Hematopoietic multipotent progenitor cell treated with erythropoietin and hydrocortisone succinate and interleukin-3 and kit ligand, for 4 days (in vitro differentiated cells): ENCODE data around the gene KIF2A.

Source experiments
- DNase-seq: peaks from one replicate; pipeline ENCODE4 v3.0.0-alpha.2; 2015

Gene KIF2A

GRCh38 chr5:62305715-62306322, at the start of gene KIF2A:
Gene KIF2A (plus strand): TSS chr5:62306206. CDS start chr5:62306473, 267 bp downstream.
- DNase-seq: peak; percentile 98

GRCh38 chr5:62257020-62257367, 49.0 kb upstream of the KIF2A start:
- DNase-seq: no peak

- DNase-seq: no peak
Observed at GRCh38 chr5:62258654-62259053, 47.4 kb upstream of the KIF2A start.

DNA sequence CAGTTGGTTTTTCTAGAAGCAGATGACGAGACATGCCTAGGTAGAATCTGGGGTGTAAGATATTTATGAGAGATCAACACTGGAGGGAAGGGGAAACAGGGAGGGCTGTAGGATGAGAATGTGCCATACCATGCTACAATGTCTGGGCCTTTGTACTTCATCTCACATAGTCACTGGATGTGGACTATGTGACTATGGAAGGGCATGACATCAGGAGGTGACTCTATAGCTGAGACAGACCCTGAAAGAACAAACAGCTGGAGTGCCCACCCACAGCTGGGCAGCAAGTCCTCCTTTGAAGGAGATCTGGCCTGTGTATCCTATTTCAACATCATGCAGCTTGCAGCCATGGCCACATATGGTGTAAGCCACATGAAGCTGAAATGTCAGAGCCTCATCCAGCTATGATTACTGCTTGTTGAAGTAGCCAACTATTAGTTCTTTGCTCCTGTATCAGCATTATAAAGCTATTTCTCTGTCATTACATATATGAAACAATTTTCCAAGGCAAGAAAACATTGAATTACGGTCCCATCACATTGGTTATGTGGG, 46.2 kb upstream of the KIF2A start:
- peak; percentile 69 for DNase-seq

- peak; percentile 69 for DNase-seq
Observed at GRCh38 chr5:62260513-62260912, 45.5 kb upstream of the KIF2A start.

DNA sequence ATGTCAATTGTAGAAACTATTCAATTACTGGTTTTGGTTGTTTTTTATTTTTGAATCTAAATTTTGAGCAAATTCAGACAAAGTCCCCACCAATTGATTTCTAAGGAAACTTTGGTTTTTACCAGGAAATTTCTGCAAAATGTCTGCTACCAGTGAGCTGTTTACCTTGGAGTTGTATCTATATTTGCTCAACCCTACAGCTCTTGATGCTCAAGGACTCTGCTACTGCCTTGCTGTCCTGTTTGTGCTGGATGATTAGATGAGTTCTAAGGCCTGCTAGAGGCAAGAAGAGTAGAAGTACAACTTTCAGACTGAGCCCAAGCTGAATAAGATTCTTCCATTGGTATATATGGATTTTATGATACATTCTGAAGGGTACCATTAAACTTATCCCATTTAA, 42.6 kb upstream of the KIF2A start:
- DNase-seq: no peak

DNA sequence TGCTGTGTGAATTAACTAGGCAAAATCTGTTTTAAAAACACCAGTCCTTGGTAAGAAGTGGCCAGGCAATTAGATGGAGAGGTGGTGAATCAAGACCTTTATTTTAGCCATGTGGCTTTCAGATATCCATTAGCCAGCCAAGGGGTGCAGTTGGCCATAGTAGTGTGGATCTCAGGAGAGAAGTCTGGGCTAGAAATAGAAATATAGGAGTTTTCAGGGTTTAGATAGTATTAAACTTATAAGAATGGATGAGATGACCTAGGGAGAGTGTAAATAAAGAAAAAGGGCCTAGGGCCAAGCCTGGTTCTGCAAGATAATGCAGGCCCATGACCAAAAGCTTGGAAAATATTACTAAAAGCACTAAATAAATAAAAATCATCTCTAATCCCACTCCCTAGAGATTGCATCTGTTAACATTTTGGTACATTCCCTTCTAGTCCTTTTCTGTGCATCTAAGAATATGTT, 40.3 kb upstream of the KIF2A start:
- no peak for DNase-seq

GRCh38 chr5:62266573-62266972, 39.4 kb upstream of the KIF2A start:
- no peak for DNase-seq

DNA sequence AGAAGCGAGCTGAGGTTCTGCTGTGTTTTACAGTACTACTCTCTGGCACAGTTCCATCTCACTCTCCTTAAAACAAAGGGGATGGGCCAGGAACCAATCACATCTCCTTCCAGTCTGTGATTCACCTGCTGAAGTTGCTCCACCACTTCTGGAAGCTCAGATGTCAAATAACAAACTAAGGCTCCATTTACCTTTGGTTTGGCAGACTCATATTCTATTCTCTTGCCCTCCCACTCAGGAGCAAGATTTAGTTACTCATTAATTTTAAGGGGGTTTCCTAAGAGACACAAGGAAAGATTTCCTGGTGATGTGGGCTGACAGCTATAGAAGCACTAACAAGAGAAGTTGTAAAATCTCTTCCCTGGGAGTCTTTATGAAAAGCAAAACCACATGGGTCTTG, 37.8 kb upstream of the KIF2A start:
- no peak for DNase-seq

DNA sequence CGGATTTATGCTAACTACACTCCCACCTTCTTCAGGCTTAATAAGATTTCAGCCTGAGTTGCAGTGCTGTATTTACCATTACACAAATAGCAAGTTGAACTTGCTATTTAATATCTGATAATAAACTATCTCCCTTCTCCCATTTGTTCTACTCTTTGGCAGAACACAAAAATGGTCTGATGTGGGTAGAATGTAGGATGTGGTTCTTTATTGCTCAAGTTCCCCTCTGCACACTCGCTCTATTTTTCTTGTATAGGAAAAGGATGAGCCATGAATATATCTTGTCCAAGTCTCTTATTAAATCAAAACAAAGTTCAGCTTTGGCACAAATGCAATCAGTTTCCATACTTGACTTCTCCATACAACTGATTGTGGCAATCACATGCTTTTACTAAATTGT, 37.2 kb upstream of the KIF2A start:
- peak; percentile 66 for DNase-seq

GRCh38 chr5:62271370-62271769, 34.6 kb upstream of the KIF2A start:
- DNase-seq: no peak

DNA sequence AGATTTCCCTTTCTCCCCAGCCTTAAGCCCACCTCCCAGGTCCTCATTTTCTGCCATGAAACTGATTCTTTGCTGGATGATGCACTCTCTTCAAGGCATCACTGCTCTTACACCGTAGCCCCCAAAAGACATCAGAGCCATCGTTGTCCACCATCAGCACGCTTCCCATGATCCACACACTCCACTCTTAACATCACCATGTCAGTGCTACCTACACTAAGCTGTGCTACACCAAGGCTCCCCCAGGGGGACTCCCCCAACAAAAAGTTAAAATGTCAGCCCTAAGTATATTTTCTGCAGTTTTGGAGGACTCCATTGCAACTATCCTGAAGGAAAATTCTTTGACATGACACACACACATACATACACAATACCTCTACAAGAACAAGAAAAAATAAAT, 34.1 kb upstream of the KIF2A start:
- no peak for DNase-seq

GRCh38 chr5:62273687-62274086, 32.3 kb upstream of the KIF2A start:
- DNase-seq: no peak

- no peak for DNase-seq
Observed at GRCh38 chr5:62275581-62275980, 30.4 kb upstream of the KIF2A start.

GRCh38 chr5:62281411-62281810, 24.6 kb upstream of the KIF2A start:
- no peak for DNase-seq

DNA sequence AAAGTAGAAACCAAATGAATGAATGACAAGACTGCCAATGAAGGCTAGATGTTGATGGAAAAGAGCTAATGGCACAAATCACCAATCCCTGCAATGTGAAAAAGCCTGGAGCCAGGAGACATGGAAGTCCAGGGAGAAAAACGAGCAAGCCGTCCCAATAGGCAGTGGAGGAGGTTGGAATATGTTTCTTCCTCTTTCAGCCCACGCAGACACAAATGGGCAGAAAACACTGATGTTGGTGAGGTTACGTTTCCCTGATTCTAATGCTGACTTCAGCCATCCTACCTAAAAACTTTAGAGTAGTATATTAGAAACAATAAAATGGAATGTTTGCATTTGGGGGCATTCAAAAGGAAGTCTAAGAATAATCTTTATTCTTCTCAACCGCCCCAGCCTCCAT, 23.9 kb upstream of the KIF2A start:
- DNase-seq: no peak

DNA sequence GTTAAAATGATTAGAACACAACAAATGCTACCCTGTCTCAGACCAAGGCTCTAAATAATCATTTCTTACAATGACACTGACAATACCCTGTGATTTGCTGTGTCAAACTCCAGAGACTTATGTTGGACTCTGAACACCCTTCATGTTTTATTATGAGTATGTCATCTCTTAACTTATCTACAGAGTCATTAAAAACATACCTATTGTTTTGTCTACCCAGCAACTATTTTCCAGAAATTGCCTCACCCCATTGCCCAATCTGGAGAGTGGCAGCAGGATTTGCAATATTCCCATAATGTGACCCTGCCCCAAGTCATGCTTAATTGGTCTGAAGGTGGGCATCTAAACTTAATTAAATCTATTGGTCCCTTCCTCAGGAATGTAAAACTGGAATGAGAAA, 23.0 kb upstream of the KIF2A start:
- no peak for DNase-seq

DNA sequence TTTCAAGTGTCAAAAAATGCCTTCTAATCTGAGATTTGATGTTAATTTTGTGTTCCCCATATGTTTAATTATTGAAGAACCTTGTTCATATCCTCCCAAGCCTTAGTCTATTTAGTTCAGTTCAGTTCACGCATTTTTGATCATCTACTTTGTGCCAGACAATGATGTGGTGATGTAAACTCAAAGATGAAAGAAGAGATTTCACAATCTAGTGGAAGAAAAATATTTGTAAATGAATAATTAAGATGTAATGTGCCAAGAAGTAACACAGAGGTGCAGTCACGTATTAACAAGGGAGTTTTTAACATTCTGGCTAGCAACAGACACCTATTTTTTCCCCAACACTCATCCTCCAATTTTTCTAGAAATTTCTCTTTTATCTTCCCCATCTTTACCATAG, 22.1 kb upstream of the KIF2A start:
- DNase-seq: no peak

GRCh38 chr5:62284946-62285891, 20.8 kb upstream of the KIF2A start:
- DNase-seq: peak; percentile 63

GRCh38 chr5:62286834-62287233, 19.2 kb upstream of the KIF2A start:
- DNase-seq: no peak

DNA sequence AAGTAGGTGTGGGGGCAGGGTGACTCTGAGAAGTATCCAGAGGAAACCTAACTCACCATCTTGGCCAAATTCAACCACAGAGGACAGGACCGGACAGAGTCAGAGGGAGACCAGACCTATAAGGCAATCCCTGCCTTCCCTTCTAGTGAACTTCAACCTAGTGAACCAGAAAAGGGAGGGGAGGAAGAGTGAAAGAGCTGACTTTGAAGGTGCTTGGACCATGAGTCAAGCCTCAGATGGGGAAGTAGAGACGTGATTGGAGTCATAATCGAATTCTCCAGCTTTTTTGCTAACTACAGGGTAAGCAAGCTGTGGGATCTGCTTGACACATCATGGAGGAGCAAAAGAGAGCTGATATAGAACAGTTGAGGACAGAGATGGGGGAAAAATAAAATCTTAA, 18.8 kb upstream of the KIF2A start:
- DNase-seq: no peak

DNA sequence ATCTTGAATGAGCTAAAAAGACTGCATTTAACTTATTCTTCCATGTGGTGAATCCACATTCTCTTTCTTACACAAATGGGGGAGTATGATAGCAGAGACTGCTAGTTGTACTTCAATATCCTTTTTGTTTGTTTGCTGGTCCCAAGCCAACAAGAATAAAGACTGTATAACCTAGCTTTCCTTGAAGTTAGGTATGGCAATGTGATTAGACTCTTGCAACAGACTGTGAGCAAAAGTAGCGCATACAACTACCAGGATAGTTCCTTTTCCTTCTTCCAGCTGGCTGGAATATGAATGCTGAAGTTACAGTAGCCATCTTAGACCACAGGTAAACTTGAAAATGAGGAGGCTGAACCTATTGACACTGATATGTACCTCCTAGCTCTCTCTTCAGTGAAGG, 17.9 kb upstream of the KIF2A start:
- no peak for DNase-seq

GRCh38 chr5:62289813-62290212, 16.2 kb upstream of the KIF2A start:
- no peak for DNase-seq

DNA sequence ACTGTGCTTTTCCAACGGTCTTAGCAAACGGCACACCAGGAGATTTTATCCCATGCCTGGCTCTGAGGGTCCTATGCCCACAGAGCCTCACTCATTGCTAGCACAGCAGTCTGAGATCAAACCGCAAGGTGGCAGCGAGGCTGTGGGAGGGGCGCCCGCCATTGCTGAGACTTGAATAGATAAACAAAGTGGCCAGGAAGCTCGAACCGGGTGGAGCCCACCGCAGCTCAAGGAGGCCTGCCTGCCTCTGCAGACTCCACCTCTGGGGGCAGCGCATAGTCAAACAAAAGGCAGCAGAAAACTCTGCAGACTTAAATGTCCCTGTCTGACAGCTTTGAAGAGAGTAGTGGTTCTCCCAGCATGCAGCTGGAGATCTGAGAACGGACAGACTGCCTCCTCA, 14.2 kb upstream of the KIF2A start:
- peak; percentile 65 for DNase-seq
